Activated naive CD8-positive, alpha-beta T cell treated with anti-CD3 and anti-CD28 coated beads, Interleukin-2, amount 50 U/mL, for 16 hours (primary cell): Measurements from ENCODE around the gene MEGF6.

ENCODE experiments used
- DNase-seq: peaks from one replicate; pipeline ENCODE4 v3.0.0-alpha.2; 2020; ENCODE audit warnings: low read depth, low spot score

MEGF6 gene

DNA sequence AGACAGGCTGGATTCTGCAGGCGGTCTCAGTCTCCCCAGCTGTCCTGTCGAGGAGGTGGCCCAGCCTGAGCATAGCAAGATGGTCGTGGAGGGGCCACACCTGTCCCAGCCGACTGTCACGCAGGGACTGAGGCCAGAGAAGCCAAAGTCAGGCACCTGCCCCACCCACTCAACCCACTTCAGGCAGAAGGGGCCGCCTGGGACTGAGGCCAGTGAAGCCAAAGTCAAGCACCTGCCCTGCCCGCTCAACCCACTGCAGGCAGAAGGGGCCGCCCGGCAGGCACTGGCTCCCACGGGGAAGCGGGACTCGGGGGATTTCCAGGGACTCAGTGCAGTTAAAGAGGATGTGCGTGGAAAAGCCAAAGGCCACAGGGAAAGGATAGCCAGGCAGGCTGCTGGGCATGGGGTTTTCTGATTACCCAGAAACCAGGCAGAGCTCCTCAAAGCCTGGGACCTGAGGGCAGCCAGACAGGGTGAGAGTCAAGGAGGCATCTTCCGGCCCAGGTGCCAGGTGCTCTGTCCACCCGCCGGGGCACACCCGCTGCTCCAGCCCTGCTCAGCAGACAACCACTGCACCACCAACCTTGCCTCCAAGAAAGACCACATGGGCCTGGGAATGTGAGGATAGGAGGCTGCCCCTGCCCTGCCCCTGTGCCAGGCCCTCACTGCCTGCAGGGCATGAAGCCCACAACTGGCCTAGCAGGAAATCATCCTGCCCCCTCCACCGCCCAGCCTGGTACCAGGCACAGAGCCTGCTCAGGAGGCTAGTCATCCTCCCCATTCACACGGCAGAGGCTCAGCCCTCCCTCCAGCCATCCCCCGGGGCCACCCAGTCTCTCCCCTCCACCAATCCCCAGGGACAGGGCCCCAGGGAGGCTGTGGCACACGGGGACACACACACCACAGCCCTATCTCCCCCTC, 41.0 kb downstream of the MEGF6 start:
- DNase-seq = no peak

DNA sequence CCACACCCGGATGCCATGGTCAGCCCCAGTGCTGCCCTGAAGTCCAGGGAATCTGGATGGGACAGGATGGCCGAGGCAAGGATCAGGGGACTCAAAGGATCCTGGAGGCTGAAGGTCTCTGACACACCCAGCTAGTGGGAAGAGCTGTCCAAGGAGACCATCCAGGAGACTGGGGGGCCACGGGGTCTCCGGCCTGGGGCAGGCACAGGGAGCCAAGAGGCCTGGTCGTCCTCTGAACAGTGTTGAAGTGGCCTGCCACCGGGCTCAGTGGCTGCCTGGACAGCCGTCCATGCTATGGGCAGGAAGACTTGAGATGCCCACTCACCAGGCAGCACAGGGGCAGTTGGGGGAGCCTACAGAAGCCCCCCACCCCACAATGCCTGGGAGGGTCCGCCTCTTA, 41.9 kb downstream of the MEGF6 start:
- no peak for DNase-seq

DNA sequence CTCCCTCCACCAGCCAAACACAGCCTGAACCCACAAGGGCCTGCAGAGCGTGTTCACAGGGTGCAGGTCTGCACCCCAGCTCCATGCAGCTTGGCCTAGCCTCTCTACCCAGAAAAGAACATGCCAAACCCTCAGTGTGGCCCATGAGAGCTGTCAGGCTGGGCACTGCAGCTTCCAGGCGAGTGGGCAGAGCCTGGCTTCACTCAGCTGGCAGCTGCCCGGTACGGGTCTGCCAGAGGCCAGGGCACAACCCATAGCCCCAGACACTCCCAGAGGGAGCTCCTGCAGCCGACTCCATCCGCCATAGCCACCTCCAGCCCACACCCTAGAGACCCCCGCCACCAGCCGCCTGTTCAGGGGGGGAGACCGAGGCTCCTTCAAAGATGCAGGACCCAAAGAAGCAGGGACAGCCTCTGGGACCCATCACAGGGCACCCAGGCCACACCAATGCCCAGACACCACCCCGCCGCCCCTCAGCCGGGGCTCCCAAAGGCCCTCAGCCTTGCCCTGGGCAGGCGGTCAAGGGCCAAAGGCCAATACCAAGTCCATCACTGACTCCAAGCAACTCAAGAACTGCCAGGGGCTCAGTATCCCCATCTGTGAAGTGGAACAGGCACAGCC, 42.4 kb downstream of the MEGF6 start:
- DNase-seq = no peak

DNA sequence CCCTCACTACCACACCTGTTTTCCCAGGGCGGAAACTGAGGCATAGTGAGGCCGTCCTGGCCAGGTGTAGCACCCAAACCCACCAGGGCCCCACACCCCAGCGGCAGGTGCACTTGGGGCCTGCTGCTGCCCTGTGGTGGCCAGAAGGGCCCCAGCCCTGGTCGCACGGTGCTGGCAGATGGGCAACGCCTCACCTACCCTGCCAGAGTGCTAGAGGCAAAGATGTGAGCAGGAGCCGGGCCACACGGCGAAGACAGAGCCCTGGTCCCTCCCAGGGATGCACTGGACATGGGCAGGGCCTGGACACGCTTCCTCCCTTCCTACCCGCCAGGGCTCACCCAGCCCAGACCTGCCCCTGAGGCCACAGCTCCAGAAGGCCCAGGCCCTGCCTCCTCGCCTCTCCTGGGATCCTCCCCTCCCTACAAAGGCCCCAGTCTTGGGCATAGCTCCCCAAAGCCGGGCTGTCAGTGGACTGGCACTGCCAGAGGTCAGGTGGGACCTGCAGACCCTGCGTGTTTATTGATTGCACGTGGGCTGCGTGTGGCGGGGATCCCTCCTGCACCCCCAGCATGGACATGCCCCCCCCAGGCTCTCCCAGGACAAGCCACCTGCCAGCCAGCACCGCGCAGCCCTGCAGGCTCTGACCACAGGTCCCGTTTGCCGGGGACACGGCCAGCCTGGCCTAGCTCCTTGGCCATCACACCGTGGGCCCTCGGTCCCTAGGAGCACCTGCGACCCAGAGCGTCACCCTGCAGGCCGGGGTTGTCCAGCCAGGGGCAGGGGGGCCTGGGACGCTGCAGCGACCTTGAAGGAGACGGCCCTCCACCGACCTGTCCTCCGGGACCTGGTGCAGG, 44.1 kb downstream of the MEGF6 start:
- no peak for DNase-seq

DNA sequence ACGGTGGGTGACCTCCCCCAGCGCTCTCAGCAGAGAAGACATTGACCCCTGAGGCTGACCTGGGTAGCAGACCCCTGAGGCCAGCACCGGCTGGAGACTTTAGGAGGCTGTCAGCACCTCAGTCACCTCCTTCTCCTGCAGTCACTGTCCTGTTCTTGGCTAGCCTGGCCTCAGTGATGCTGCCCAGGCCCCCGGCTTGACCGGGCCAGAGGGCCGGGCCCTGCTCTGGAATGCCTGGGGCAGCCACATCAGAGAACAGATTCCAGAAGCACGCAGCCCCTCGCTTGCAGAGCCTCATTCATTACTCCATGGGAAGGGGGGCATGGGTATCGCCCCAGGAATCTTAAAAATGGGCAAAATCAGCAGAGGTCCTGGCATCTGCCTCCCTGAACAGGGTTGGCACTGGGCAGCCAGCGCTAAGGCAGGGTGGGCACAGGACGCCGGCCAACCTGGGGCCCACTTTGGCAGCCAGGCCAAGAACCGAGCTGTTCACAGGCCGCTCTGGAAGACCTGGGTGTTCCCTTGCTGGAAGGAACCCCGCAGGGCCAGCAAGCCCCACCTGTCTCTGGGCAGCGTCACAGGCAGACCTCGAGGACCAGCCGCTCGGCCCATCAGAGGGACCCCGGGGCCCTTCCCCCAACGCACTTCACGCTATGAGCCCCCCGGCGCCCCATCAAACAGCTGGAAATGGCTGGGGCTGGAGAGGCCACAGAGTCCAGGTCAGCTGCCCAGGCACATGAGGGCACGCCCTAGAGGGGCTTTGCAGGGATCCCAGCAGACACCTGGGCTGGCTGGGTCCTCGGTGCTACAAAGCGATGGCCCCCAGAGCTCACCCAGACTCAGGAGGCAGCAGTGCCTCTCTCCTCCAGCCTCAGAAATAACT, 45.1 kb downstream of the MEGF6 start:
- no peak for DNase-seq

DNA sequence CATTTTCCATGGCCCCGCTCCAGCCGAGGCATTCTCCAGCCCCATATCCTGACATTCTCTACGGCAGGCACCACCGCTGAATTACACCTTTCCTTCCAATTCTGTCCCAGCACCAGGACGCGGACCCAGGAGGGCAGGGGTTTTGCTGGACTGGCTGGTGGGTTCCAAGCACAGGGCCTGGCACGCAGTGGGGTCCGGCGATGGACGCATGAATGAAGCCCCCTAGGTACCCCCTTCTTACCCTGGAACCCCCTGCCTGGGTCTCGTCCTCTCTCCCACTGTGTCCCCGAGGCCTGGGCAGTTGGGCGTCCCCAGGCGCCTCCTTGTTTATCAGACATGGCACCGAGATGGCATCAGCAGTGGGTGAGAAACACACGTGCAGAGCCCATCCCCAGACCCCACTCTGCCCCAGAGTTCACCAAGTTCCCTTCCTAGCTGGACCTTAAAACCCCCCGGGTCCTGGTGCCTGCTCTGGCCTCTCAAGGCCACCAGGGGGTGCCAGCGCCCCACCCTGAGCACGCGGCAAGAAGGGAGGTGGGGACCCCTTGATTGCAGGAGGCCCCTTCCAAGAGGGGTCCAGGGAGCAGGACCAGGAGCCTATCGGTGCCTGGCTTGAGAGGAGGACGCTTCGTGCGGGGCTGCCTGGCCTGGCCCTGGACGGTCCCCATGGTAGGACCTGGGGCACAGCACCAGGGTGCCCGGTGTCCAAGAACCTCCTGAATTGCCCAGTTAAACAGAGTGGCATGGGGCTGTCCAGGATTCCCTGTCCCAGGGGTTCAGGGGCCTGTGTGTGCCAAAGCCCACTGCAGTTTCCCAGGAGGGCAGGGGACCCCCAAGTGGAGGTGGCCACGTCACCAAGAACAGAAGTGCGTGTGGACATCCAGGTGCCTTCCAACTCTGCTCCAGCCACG, 46.1 kb downstream of the MEGF6 start:
- no peak for DNase-seq

DNA sequence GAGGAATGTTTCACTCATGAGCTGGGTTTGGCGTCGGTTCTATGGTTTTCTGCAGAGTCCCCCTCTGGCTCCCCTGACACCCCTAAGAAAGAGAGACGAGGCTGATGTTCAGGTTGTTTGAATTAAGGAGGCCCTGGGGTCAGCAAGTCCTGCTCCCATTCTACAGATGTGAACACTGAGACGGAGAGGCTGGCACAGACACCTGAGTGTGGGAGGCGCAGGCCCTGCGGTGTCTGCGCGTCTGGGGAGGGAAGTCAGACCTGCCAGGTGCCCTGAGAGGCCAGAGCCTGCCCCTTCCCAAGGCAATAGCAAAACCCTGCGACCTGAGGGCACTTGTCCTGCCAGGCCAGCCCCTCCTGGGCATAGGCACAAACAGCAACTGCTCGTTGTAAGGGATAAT, 47.7 kb downstream of the MEGF6 start:
- no peak for DNase-seq

DNA sequence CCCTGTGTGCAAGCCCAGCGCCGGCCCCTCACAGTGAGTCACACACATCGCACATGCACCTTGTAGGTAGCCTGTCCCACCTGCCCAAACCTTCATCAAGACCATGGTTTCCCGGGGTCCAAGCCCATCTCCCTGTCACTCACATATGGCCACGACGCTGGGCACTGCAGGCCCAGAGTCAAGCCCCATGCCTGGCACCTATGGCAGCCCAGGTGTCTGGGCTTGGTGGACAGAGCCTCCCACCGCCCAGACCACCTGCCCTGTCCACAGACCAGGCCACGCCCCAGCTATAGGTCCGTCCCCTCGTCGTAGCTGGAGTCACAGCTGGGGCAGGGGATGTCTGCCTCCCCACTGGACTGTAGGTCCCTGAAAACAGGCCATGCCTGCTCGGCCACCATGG, 48.2 kb downstream of the MEGF6 start:
- DNase-seq = no peak

DNA sequence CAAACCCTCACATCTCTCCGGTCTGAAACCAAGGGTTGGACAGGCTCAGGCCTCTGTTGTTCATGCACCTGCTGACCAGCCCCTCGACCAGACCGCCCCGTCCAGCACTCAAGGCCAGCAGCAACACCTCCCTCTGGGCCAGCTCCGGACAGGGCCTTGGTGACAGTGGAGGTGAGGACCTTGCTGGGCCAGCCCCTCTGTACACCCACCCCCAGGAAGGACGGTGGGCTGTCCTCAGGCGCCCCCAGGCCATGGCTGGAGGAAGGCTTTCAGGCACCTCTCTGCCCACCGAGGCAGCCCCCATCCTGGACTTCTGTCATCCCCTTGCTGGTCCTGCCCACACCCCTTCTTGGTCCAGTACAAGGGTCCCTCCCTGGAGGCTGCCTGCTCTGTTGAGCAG, 48.6 kb downstream of the MEGF6 start:
- DNase-seq = no peak

DNA sequence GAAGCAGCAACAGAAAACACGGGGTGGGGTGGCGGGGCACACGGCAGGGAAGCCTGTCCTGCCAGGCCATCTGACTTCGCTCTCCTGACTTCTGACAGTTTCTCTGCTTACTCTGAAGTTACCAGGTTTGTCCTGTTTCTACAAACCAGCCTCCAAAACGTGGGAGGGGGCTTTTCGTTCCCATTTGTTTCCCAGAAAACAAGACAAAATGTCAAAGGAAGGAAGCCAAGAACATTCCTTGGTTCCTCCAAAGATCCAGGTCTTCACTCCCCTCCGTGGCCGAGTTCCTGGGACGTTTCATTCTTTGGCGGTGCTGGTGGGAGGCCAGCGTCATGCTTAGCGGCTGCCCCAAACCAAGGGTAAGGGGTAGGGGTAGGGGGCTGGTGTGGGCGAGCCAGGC, 49.6 kb downstream of the MEGF6 start:
- no peak for DNase-seq

DNA sequence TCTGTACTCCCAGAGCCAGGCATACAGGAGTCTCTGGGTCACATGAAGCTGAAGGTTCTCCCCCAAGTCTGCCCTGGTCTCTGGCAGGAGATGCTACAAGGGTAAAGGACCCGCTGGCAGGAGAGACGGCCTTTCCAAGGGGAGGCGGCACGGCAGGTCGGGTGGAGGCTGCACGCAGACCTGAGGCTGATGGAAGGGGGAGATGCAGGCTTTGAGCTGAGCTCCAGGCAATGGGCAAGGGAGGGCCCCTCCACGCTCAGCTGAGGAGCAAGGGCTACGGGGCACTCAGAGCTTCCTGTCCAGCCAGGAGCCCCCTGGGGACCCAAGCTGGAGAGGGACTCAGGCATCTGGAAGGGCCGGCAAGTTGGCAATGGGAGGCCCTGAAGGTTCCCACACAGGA, 50.3 kb downstream of the MEGF6 start:
- DNase-seq = no peak

DNA sequence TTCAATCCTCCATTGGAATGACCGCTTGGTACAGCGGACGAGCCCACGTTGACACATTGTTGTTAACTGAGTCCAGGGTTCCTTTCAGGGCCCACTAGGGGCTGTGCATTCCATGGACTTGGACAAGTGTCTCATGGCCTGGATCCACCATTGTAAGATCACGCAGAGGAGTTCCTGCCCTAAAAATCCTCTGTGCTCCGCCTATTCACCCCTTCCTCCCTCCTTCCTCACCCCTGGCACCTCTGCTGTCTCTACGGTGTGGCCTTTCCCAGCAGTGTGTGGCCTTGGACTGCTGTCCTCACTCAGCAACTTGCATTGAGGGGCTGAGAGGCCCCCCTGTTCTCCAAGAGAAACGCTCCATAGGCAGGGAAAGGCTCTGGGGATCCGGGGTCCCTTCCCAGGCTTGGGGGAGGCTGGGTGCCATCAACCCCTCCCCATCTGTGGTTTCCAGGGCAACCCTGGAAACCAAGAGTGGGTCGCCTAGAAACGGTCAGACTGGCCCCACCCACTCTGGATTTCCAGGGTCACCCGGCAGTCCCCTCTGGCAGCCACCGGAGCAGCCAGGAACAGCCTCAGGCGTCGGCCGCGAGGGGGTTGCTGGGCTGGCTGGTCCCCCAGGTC, 50.9 kb downstream of the MEGF6 start:
- DNase-seq = no peak

DNA sequence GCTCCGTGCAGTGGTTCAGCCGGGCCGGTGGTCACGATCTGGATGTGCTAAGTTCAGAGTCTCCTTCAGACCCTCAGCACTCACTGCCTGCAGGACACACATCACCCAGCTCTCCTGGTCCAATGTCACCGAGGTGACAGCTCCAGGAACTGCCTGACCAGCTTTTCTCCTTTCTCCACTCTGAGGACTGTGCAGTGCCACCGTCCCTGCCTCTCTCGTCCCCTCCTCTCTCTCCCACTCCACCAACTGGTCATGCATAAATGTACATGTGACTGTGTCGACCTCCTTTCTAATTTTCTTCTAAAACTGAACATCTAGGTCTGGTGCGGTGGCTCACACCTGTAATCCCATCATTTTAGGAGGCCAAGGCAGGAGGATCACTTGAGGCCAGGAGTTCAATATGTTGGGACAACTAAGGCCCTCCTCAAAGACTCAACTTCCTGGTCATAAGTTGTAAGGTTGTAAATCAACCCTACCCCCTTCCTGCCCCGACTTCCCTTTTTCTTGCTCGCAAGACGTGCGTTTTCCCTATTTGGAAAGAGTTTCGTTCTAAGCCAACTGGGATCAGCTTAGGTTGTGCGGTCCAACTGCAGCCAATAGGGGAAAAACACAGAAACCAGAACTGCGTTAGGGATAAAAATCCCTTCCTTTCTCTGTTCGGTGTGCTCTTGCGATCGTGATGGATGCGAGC, 53.1 kb downstream of the MEGF6 start:
- no peak for DNase-seq

DNA sequence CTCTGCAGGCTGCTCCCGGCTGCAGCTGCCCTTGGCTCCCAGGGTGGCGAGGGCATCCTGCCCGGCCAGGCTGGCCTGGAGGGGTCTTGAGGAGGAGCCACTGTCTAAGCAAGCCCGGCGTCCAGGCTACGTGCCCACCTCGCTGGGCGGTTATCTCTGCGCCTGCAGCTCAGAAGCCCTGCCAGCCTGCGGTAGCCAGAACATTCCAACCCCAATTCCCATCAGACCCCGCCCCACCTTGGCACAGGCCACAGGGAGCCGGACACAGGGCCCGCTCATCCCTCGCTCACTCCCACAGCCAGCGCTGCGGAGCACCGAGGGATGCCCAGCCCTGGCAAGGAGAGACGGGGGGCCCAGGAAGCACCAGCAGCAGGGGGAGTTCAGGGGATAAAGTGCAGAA, 53.9 kb downstream of the MEGF6 start:
- DNase-seq = no peak

DNA sequence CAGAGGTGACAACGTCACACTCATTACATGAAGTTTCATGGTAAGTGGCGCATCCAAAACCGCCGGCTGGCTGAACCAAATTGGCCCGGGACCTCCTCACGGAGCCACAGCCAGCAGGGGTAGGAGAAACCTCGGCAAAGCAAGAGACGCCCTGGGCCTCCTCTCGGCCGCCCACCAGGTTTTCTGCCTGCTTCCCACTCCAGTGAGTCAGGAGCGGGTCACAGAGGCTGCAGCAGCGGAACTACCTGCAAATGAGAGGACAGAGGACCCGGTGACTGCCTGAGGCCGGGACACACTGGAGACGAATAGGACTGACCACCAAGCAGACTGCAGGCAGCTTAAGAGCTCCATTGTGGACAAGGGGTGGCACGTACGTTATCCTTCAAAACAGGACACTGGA, 55.0 kb downstream of the MEGF6 start:
- DNase-seq = no peak

DNA sequence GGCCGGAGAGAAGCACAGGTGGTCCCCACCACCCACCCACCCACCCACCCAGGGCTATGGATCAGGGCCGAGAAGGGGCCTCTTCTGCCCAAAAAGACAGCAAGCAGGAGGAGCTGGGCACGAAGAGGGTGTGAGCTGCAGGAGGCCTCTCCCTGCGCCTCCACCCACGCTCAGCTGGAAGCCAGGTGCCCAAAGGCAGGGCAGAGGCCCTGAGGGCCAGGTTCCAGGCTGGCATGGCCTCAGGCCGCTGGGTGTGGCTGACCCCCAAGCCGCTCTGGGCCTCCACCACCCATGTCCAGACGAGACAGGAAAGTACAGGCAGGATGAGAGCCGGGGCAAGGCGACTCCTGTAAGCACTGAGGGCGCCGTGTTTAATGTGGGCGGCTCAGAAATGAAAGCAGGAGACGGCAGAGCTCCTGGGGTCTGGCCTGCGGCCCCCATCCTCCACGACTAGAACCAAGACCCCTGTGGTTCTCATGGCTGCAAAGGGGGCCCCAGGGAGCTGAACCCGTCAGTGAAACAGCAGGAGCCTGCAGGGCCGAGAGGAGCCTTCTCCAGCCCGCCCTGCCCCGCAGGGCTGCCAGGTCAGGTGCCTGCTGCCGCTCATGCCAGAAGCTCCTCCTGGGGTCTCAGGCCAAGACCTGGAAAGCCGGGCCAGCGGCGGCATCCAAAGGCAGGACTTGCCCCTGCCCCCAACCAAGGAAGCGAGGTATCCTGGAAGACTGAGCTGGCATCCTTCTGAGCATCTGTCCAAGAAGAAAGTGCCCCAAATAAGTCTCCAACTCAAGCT, 56.0 kb downstream of the MEGF6 start:
- DNase-seq = no peak

DNA sequence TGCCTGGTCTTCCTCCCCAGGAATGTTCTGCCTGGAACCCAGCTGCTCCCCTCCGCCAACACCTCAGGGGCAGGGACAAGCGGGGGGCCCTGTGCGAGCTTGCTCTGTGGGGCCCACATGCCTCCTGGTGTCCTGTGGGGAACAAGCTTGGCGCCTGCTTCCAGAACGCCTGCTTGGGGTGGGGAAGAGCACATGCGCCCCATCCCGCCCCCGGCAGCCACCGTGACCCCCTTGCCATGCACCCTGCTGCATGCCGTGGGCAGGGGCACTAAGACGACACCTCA, 57.4 kb downstream of the MEGF6 start:
- DNase-seq = no peak

DNA sequence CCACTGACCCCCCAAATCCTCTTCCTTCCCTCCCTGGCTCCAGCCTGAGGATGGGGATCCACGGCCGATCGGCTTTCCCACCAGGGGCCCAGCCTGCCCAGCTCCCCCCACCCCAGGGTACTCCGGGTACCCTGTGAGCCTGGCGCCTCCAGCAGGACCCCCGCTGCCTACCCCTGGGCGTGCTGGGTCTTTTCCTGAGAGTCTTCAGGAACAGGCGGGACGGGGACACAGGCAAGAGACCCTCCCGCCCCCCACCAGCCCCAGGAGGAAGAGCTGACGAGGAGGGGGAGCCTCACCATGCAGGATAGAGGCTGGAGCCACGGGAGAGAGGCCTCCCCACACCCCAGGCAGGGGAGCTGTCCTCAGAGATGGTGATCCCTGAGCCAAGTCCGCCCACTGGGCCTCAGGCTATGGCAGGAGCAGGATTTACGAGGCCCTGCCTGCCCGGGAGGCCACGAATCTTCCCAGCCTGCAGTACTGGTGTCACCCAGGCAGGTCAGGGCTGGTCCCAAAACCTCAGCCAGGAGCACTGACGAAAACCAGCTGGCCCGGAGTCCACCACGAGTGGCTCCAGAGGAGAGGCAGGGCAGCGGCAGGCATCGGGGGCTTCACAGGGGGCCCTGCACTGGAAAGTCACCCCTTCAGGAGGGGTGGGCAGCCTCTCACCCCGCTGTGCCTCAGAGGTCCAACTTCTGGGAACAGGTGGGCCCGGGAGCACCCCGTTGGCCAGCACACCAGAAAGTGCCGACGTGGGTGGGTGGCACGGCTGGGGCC, 58.0 kb downstream of the MEGF6 start:
- DNase-seq = no peak
